ENCODE results near the gene DIS3L2.
"Not testable (repeated sequence)": the region's sequence is repeated elsewhere in the genome, so short reads cannot be mapped to it uniquely, and the experiment has no call there.

DIS3L2 gene

GRCh38 chr2:232075080-232075479 is 113.6 kb downstream of the DIS3L2 start:
- DNase-seq: no peak

GRCh38 chr2:232075859-232076258 is 114.3 kb downstream of the DIS3L2 start:
- no peak for DNase-seq

- no peak for DNase-seq
Measured at GRCh38 chr2:232076272-232076671, 114.8 kb downstream of the DIS3L2 start.

- no peak for DNase-seq
Measured at GRCh38 chr2:232076736-232077135, 115.2 kb downstream of the DIS3L2 start.

GRCh38 chr2:232085164-232085563 is 123.7 kb downstream of the DIS3L2 start:
- DNase-seq: no peak

GRCh38 chr2:232085826-232086425 is 124.4 kb downstream of the DIS3L2 start:
- DNase-seq: no peak

- DNase-seq: no peak
Measured at GRCh38 chr2:232088771-232089170, 127.3 kb downstream of the DIS3L2 start.

- DNase-seq: no peak
Measured at GRCh38 chr2:232094201-232094600, 132.7 kb downstream of the DIS3L2 start.

GRCh38 chr2:232094883-232095282 is 133.4 kb downstream of the DIS3L2 start:
- no peak for DNase-seq

GRCh38 chr2:232097260-232097659 is 135.7 kb downstream of the DIS3L2 start:
- no peak for DNase-seq

GRCh38 chr2:232097758-232098157 is 136.2 kb downstream of the DIS3L2 start:
- DNase-seq: no peak

- no peak for DNase-seq
Measured at GRCh38 chr2:232102380-232102779, 140.9 kb downstream of the DIS3L2 start.

- no peak for DNase-seq
Measured at GRCh38 chr2:232103140-232103737, 141.7 kb downstream of the DIS3L2 start.

- no peak for DNase-seq
Measured at GRCh38 chr2:232104076-232104646, 142.6 kb downstream of the DIS3L2 start.

GRCh38 chr2:232111551-232111950 is 150.0 kb downstream of the DIS3L2 start:
- DNase-seq: no peak

GRCh38 chr2:232113821-232114220 is 152.3 kb downstream of the DIS3L2 start:
- DNase-seq: no peak

GRCh38 chr2:232115728-232116361 is 154.3 kb downstream of the DIS3L2 start:
- DNase-seq: not testable (repeated sequence)

- DNase-seq: no peak
Measured at GRCh38 chr2:232116852-232117251, 155.3 kb downstream of the DIS3L2 start.

GRCh38 chr2:232117413-232117812 is 155.9 kb downstream of the DIS3L2 start:
- no peak for DNase-seq

- DNase-seq: no peak
Measured at GRCh38 chr2:232120911-232121310, 159.4 kb downstream of the DIS3L2 start.

- no peak for DNase-seq
Measured at GRCh38 chr2:232124309-232124708, 162.8 kb downstream of the DIS3L2 start.

- DNase-seq: no peak
Measured at GRCh38 chr2:232126301-232127099, 165.0 kb downstream of the DIS3L2 start.

GRCh38 chr2:232129483-232129882 is 168.0 kb downstream of the DIS3L2 start:
- DNase-seq: no peak
